ENCODE measurements around the gene PPFIA2. TPM values are rescaled to one million over a fixed set of nuclear protein-coding genes. Genes with fewer than 3 reads are reported as not detected.

Gene PPFIA2
- total RNA-seq, 1 experiment from 2014 or later = not detected

- no peak for ATAC-seq
- TF ChIP-seq POLR2AphosphoS5 (IDR thresholded peaks at IDR 0.05; ENCODE audit: low read depth, low read length) (no peak), SIN3A (IDR thresholded peaks at IDR 0.05; ENCODE audit: borderline replicate concordance, insufficient read depth, low read depth, low read length) (no peak), CTCF (IDR thresholded peaks at IDR 0.05) (no peak), REST (IDR thresholded peaks at IDR 0.05; ENCODE audit: insufficient read depth in 1 of 2, low read depth in 2 of 2, low read length in 1 of 2) (no peak), TCF7L2 (IDR thresholded peaks at IDR 0.05; ENCODE audit: low read depth, low read length) (no peak)
Measured at GRCh38 chr12:81564237-81564636, 194.9 kb downstream of the PPFIA2 start.

GRCh38 chr12:81558031-81558430, 201.1 kb downstream of the PPFIA2 start:
- no peak overlapping the region for H3K4me3 ChIP-seq (ENCODE audit: low read depth in 2 of 2, low read length in 2 of 2)
- ATAC-seq (no peak), DNase-seq (ENCODE audit: low read depth, low spot score) (no peak)
- POLR2A ChIA-PET = no interaction called here
- CTCF ChIA-PET = no interaction called here
- no peaks in the 10 kb centered on the region for H3K36me3 ChIP-seq (ENCODE audit: control insufficient read depth, insufficient read depth, low read length)
- H3K27me3 ChIP-seq (ENCODE audit: control insufficient read depth, insufficient read depth, low read length) = no peaks in the 10 kb centered on the region
- intact Hi-C loops (cut with micrococcal nuclease; ENCODE audit: unreplicated experiment) (no loop called here), in situ Hi-C loops (cut with HindIII; ENCODE audit: low pct_unique_long_range_greater_than_20kb, low sequenced_read_pairs) (no loop called here)
- no peak for TF ChIP-seq REST (IDR thresholded peaks at IDR 0.05; ENCODE audit: insufficient read depth in 1 of 2, low read depth in 2 of 2, low read length in 1 of 2)
- TF ChIP-seq CTCF (IDR thresholded peaks at IDR 0.05) = no peak
- TF ChIP-seq TCF7L2 (IDR thresholded peaks at IDR 0.05; ENCODE audit: low read depth, low read length) = no peak
- TF ChIP-seq SIN3A (IDR thresholded peaks at IDR 0.05; ENCODE audit: borderline replicate concordance, insufficient read depth, low read depth, low read length) = no peak
- TF ChIP-seq POLR2AphosphoS5 (IDR thresholded peaks at IDR 0.05; ENCODE audit: low read depth, low read length) = no peak
- no peaks in the 10 kb centered on the region for H3K4me1 ChIP-seq (ENCODE audit: control insufficient read depth, insufficient read depth, low read length)
- no TSS peak for BruUV-seq (replicated peaks)
- H3K27ac ChIP-seq (ENCODE audit: low read length) = no peak overlapping the region
- no peaks in the 10 kb centered on the region for H3K9me3 ChIP-seq (ENCODE audit: control insufficient read depth, insufficient read depth, low read depth, low read length)

More at GRCh38 chr12:81564237-81564636, 194.9 kb downstream of the PPFIA2 start:
- Histone ChIP-seq H3K9me3 (ENCODE audit: control insufficient read depth, insufficient read depth, low read depth, low read length) (no peaks in the 10 kb centered on the region), H3K27me3 (ENCODE audit: control insufficient read depth, insufficient read depth, low read length) (no peaks in the 10 kb centered on the region), H3K4me1 (ENCODE audit: control insufficient read depth, insufficient read depth, low read length) (no peaks in the 10 kb centered on the region), H3K27ac (ENCODE audit: low read length) (no peak overlapping the region), H3K4me3 (ENCODE audit: low read depth in 2 of 2, low read length in 2 of 2) (no peak overlapping the region), H3K36me3 (ENCODE audit: control insufficient read depth, insufficient read depth, low read length) (no peaks in the 10 kb centered on the region)
- intact Hi-C loops (cut with micrococcal nuclease; ENCODE audit: unreplicated experiment) = no loop called here
- in situ Hi-C loops (cut with HindIII; ENCODE audit: low pct_unique_long_range_greater_than_20kb, low sequenced_read_pairs) = no loop called here
- BruUV-seq (replicated peaks) = no TSS peak
- POLR2A ChIA-PET = no interaction called here
- DNase-seq (ENCODE audit: low read depth, low spot score) = no peak
- CTCF ChIA-PET = no interaction called here

Measured in Panc1 (cell line).